HepG2 (cell line): Measurements from ENCODE around the gene TIMM23. TPM values are rescaled to one million over a fixed set of nuclear protein-coding genes. Genes with fewer than 3 reads are reported as not detected.
A peak's percentile ranks its signal among the peaks of the same experiment; 100 is the strongest.

Source experiments
- CBX1 ChIP-seq: IDR thresholded peaks from one replicate; pipeline ENCODE4 v1.6.1; 2016; ENCODE audit warnings: antibody characterized with exemption, low read depth
- FOXO1 ChIP-seq: sonication (generic); formaldehyde crosslinking; IDR thresholded peaks from 2 replicates; pipeline ENCODE4 v1.4.0; 2020; ENCODE audit warnings: missing genetic modification reagents
- MIER2 ChIP-seq: IDR thresholded peaks from 2 replicates; pipeline ENCODE4 v1.6.1; 2016; ENCODE audit warnings: missing biosample characterization, missing genetic modification reagents
- RBM39 ChIP-seq: fragments of 200-400 bp; formaldehyde crosslinking; IDR thresholded peaks from one replicate; pipeline ENCODE4 v1.6.1; 2018; ENCODE audit warnings: antibody characterized with exemption, mild to moderate bottlenecking, low read depth, low read length; ENCODE audit not compliant: poor library complexity, severe bottlenecking
- SIN3A ChIP-seq: IDR thresholded peaks from 2 replicates; pipeline ENCODE4 v1.6.1; 2011; ENCODE audit warnings: low read depth, mild to moderate bottlenecking, control low read depth, low read length, borderline replicate concordance
- TCF12 ChIP-seq, 2 experiments: fragments of 450-650 bp in 1 of 2; sonication (generic) in 1 of 2; formaldehyde crosslinking in 1 of 2; IDR thresholded peaks; 2 replicates each; pipeline versions ENCODE4 v1.6.1 to v1.8.0; 2017 to 2022; ENCODE audit warnings: antibody characterized with exemption in 1 of 2, mild to moderate bottlenecking in 1 of 2, missing genetic modification reagents in 1 of 2, moderate library complexity in 1 of 2
- ZNF124 ChIP-seq: sonication (generic); formaldehyde crosslinking; IDR thresholded peaks from 2 replicates; pipeline ENCODE4 v1.4.0; 2020; ENCODE audit warnings: missing genetic modification reagents
- ZNF564 ChIP-seq: sonication (generic); formaldehyde crosslinking; IDR thresholded peaks from 2 replicates; pipeline ENCODE4 v1.8.1; 2023; ENCODE audit warnings: mild to moderate bottlenecking, missing genetic modification reagents
- ZNF800 ChIP-seq: sonication (generic); formaldehyde crosslinking; IDR thresholded peaks from 2 replicates; pipeline ENCODE4 v1.4.0; 2020; ENCODE audit warnings: missing genetic modification reagents
- polyA plus RNA-seq, 8 experiments: library from polyadenylated mRNA; depleted of rRNA in 3 of 8; stranded (reverse) in 7 of 8; unstranded in 1 of 8; fragments of >200 nt; fragmentation: Illumina TruSeq in 4 of 8; extraction: Trizol in 4 of 8; gene quantifications; 2 replicates each; pipeline versions ENCODE4 v1.2.1 to v1.2.3, GENCODE V29; 2011 to 2016; ENCODE audit warnings: low read depth in 4 of 8, missing spikeins in 1 of 8, mixed read lengths in 1 of 8; ENCODE audit not compliant: insufficient read depth in 1 of 8
- total RNA-seq, 5 experiments: library from RNA; depleted of rRNA; stranded (reverse); fragments of >200 nt; fragmentation: Illumina TruSeq; extraction: Trizol; gene quantifications; 2 replicates each; pipeline ENCODE4 v1.2.3, GENCODE V29; 2016; ENCODE audit warnings: low read depth in 1 of 5
- TF ChIP-seq, protein P1 (sequence below): sonication (generic); formaldehyde crosslinking; IDR thresholded peaks from 2 replicates; pipeline ENCODE4; 2020; ENCODE audit warnings: missing genetic modification reagents, mild to moderate bottlenecking, borderline replicate concordance
- TF ChIP-seq, protein P2 (sequence below): sonication (generic); formaldehyde crosslinking; IDR thresholded peaks from 2 replicates; pipeline ENCODE4 v1.9.0; 2021; ENCODE audit warnings: mild to moderate bottlenecking, missing genetic modification reagents
- TF ChIP-seq, protein P3 (sequence below): sonication (generic); formaldehyde crosslinking; IDR thresholded peaks from 2 replicates; pipeline ENCODE4 v1.9.0; 2022; ENCODE audit warnings: low read depth, missing genetic modification reagents
- TF ChIP-seq, protein P4 (sequence below): IDR thresholded peaks from 2 replicates; pipeline ENCODE4 v1.6.1; 2016; ENCODE audit warnings: missing genetic modification reagents, missing compliant biosample characterization

TIMM23 gene
- total and polyA plus RNA-seq, 2 of the 13 experiments (the other 11 are each of a cell fraction or from before 2014, with no cell fraction given) = 80.2 to 98.6 TPM

- TF ChIP-seq, protein P1, sequence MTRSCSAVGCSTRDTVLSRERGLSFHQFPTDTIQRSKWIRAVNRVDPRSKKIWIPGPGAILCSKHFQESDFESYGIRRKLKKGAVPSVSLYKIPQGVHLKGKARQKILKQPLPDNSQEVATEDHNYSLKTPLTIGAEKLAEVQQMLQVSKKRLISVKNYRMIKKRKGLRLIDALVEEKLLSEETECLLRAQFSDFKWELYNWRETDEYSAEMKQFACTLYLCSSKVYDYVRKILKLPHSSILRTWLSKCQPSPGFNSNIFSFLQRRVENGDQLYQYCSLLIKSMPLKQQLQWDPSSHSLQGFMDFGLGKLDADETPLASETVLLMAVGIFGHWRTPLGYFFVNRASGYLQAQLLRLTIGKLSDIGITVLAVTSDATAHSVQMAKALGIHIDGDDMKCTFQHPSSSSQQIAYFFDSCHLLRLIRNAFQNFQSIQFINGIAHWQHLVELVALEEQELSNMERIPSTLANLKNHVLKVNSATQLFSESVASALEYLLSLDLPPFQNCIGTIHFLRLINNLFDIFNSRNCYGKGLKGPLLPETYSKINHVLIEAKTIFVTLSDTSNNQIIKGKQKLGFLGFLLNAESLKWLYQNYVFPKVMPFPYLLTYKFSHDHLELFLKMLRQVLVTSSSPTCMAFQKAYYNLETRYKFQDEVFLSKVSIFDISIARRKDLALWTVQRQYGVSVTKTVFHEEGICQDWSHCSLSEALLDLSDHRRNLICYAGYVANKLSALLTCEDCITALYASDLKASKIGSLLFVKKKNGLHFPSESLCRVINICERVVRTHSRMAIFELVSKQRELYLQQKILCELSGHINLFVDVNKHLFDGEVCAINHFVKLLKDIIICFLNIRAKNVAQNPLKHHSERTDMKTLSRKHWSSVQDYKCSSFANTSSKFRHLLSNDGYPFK (CRISPR knock-in tag) = peak; percentile 19; the same call in 1 of the 2 replicates
- TF ChIP-seq TCF12 (IDR thresholded peaks at IDR 0.05) (no peak), TCF12 (CRISPR knock-in tag; IDR thresholded peaks at IDR 0.05) (0 out of 2 replicates have a peak, but pooled peaks have one; percentile 69), ZNF800 (no peak), MIER2 (peak; percentile 13; the same call in 1 of the 2 replicates), RBM39 (no peak), SIN3A (peak; percentile 54; the same call in 1 of the 2 replicates), CBX1 (no peak), FOXO1 (CRISPR knock-in tag) (peak; percentile 78), ZNF124 (CRISPR knock-in tag) (no peak), ZNF564 (peak; percentile 22; the same call in 1 of the 2 replicates)
- TF ChIP-seq, protein P2, sequence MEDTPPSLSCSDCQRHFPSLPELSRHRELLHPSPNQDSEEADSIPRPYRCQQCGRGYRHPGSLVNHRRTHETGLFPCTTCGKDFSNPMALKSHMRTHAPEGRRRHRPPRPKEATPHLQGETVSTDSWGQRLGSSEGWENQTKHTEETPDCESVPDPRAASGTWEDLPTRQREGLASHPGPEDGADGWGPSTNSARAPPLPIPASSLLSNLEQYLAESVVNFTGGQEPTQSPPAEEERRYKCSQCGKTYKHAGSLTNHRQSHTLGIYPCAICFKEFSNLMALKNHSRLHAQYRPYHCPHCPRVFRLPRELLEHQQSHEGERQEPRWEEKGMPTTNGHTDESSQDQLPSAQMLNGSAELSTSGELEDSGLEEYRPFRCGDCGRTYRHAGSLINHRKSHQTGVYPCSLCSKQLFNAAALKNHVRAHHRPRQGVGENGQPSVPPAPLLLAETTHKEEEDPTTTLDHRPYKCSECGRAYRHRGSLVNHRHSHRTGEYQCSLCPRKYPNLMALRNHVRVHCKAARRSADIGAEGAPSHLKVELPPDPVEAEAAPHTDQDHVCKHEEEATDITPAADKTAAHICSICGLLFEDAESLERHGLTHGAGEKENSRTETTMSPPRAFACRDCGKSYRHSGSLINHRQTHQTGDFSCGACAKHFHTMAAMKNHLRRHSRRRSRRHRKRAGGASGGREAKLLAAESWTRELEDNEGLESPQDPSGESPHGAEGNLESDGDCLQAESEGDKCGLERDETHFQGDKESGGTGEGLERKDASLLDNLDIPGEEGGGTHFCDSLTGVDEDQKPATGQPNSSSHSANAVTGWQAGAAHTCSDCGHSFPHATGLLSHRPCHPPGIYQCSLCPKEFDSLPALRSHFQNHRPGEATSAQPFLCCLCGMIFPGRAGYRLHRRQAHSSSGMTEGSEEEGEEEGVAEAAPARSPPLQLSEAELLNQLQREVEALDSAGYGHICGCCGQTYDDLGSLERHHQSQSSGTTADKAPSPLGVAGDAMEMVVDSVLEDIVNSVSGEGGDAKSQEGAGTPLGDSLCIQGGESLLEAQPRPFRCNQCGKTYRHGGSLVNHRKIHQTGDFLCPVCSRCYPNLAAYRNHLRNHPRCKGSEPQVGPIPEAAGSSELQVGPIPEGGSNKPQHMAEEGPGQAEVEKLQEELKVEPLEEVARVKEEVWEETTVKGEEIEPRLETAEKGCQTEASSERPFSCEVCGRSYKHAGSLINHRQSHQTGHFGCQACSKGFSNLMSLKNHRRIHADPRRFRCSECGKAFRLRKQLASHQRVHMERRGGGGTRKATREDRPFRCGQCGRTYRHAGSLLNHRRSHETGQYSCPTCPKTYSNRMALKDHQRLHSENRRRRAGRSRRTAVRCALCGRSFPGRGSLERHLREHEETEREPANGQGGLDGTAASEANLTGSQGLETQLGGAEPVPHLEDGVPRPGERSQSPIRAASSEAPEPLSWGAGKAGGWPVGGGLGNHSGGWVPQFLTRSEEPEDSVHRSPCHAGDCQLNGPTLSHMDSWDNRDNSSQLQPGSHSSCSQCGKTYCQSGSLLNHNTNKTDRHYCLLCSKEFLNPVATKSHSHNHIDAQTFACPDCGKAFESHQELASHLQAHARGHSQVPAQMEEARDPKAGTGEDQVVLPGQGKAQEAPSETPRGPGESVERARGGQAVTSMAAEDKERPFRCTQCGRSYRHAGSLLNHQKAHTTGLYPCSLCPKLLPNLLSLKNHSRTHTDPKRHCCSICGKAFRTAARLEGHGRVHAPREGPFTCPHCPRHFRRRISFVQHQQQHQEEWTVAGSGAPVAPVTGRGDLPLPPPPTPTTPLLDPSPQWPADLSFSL (CRISPR knock-in tag) = peak; percentile 38; the same call in 1 of the 2 replicates
- TF ChIP-seq, protein P3, sequence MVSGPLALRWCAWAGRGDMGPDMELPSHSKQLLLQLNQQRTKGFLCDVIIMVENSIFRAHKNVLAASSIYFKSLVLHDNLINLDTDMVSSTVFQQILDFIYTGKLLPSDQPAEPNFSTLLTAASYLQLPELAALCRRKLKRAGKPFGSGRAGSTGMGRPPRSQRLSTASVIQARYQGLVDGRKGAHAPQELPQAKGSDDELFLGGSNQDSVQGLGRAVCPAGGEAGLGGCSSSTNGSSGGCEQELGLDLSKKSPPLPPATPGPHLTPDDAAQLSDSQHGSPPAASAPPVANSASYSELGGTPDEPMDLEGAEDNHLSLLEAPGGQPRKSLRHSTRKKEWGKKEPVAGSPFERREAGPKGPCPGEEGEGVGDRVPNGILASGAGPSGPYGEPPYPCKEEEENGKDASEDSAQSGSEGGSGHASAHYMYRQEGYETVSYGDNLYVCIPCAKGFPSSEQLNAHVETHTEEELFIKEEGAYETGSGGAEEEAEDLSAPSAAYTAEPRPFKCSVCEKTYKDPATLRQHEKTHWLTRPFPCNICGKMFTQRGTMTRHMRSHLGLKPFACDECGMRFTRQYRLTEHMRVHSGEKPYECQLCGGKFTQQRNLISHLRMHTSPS = peak; percentile 92
- TF ChIP-seq, protein P4, sequence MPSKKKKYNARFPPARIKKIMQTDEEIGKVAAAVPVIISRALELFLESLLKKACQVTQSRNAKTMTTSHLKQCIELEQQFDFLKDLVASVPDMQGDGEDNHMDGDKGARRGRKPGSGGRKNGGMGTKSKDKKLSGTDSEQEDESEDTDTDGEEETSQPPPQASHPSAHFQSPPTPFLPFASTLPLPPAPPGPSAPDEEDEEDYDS (CRISPR knock-in tag) = peak; percentile 22; the same call in 1 of the 2 replicates
Measured at GRCh38 chr10:46035923-46036849, 63.9 kb downstream of the TIMM23 start (continued).
